ENCODE data around the gene TEX26. TPM values are rescaled to one million over a fixed set of nuclear protein-coding genes. Genes with fewer than 3 reads are reported as not detected.

TEX26 gene
- total and polyA plus RNA-seq, 12 donors = 0.10 to 1.1 (median 0.51) TPM; not detected in 8

GRCh38 chr13:30905932-30906383 lies 26.5 kb upstream of the TEX26 start, which contains the start of gene MEDAG:
TSS of gene MEDAG (plus strand) at chr13:30906271. CDS start at chr13:30906516, 245 bp downstream.
- intact Hi-C loops (cut with DNase I) = no loop called here
- WGBS, 4 donors = 4 to 10% methylated on average over 35 of the region's 35 CpGs; no CpG with 5 or more reads in 2 of the 4 donors
- Histone ChIP-seq H3K36me3 (replicated peaks in 1 of 2) (no peaks in the 10 kb centered on the region), H3K4me3 (peak within 1 kb of the TSS in 2 of 4 donors; percentile 16 to 38), H3K27me3 (peaks cover 15% of the 10 kb centered on the region), H3K27ac (peak within 1 kb of the TSS in 2 of 5 donors; percentile 31 to 65), H3K9me3 (replicated peaks in 1 of 3) (no peaks in the 10 kb centered on the region), H3K4me1 (replicated peaks in 1 of 2) (peaks cover 0 to 24% of the 10 kb centered on the region in 2 donors)
- TF ChIP-seq CTCF (IDR thresholded peaks at IDR 0.05) (no peak), POLR2A (IDR thresholded peaks at IDR 0.05) (no peak)
- peak in 5 of 7 donors; percentile 27 to 59 (median 37) for DNase-seq

GRCh38 chr13:30906411-30907051 lies 25.9 kb upstream of the TEX26 start:
- TF ChIP-seq POLR2A (IDR thresholded peaks at IDR 0.05) (no peak), CTCF (IDR thresholded peaks at IDR 0.05) (no peak)
- 18 to 60% (median 34%) methylated on average over 6 to 60 of the region's 60 CpGs for WGBS, 4 donors
- intact Hi-C loops (cut with DNase I) = no loop called here
- Histone ChIP-seq H3K4me3 (peak overlapping the region in 2 of 4 donors; percentile 16 to 38), H3K27ac (peak overlapping the region in 2 of 5 donors; percentile 31 to 65), H3K4me1 (replicated peaks in 1 of 2) (peaks cover 0 to 24% of the 10 kb centered on the region in 2 donors), H3K27me3 (peaks cover 15% of the 10 kb centered on the region), H3K9me3 (replicated peaks in 1 of 3) (no peaks in the 10 kb centered on the region), H3K36me3 (replicated peaks in 1 of 2) (no peaks in the 10 kb centered on the region)
- peak in 1 of 7 donors; percentile 19 for DNase-seq

- H3K4me3 ChIP-seq = no peak overlapping the region
- H3K4me1 ChIP-seq (replicated peaks in 1 of 2) = peaks cover 0 to 24% of the 10 kb centered on the region in 2 donors
- no peak for DNase-seq
- H3K36me3 ChIP-seq (replicated peaks in 1 of 2) = no peaks in the 10 kb centered on the region
- intact Hi-C loops (cut with DNase I) = no loop called here
- WGBS, 4 donors = 53 to 82% (median 73%) methylated on average over 9 to 10 of the region's 10 CpGs
- H3K27ac ChIP-seq = peak overlapping the region in 2 of 5 donors; percentile 31 to 65
- peaks cover 15% of the 10 kb centered on the region for H3K27me3 ChIP-seq
- TF ChIP-seq CTCF (IDR thresholded peaks at IDR 0.05) (no peak), POLR2A (IDR thresholded peaks at IDR 0.05) (no peak)
- no peaks in the 10 kb centered on the region for H3K9me3 ChIP-seq (replicated peaks in 1 of 3)
These were observed 25.2 kb upstream of the TEX26 start for GRCh38 chr13:30907121-30907861.

- H3K36me3 ChIP-seq (replicated peaks in 1 of 2) = no peaks in the 10 kb centered on the region
- TF ChIP-seq POLR2A (IDR thresholded peaks at IDR 0.05) (no peak), CTCF (IDR thresholded peaks at IDR 0.05) (no peak)
- intact Hi-C loops (cut with DNase I) = no loop called here
- H3K4me1 ChIP-seq (replicated peaks in 1 of 2) = peaks cover 0 to 24% of the 10 kb centered on the region in 2 donors
- H3K27ac ChIP-seq = no peak overlapping the region
- no peak overlapping the region for H3K4me3 ChIP-seq
- peaks cover 15% of the 10 kb centered on the region for H3K27me3 ChIP-seq
- whole genome bisulfite sequencing, 4 donors = 8 to 22% (median 15%) methylated on average over 5 of the region's 5 CpGs
- H3K9me3 ChIP-seq (replicated peaks in 1 of 3) = no peaks in the 10 kb centered on the region
- DNase-seq = peak in 4 of 7 donors; percentile 21 to 39 (median 28)
These were observed 24.0 kb upstream of the TEX26 start for GRCh38 chr13:30908416-30908980.

All from adrenal gland (tissue), 12 donors.